Amniotic stem cell (primary cell): ENCODE measurements around the gene FITM1.
A peak's percentile ranks its signal among the peaks of the same experiment; 100 is the strongest.

ENCODE experiments used
- DNase-seq: peaks from one replicate; lab custom pipeline; 2025; lab: John Stamatoyannopoulos, UW

FITM1 gene

GRCh38 chr14:24160850-24161804, 30.7 kb downstream of the FITM1 start, which contains the start of gene IRF9:
TSS of gene IRF9 (plus strand) at chr14:24161265. CDS start at chr14:24162145, 880 bp downstream.
- peak; percentile 92 for DNase-seq

GRCh38 chr14:24162093-24162492, 31.6 kb downstream of the FITM1 start:
- no peak for DNase-seq

- no peak for DNase-seq
Measured at GRCh38 chr14:24164518-24164991, 34.1 kb downstream of the FITM1 start.

GRCh38 chr14:24165785-24166184, 35.3 kb downstream of the FITM1 start:
- DNase-seq: no peak

GRCh38 chr14:24167469-24168114, 37.1 kb downstream of the FITM1 start:
- DNase-seq: no peak

GRCh38 chr14:24171422-24172260, 41.2 kb downstream of the FITM1 start, which contains the start of gene REC8:
TSS of gene REC8 (plus strand) at chr14:24172080. CDS start at chr14:24172553, 473 bp downstream.
- DNase-seq: no peak

- no peak for DNase-seq
Measured at GRCh38 chr14:24172261-24172860, 41.9 kb downstream of the FITM1 start.

GRCh38 chr14:24172871-24173281, 42.4 kb downstream of the FITM1 start:
- no peak for DNase-seq

GRCh38 chr14:24176599-24176998, 46.1 kb downstream of the FITM1 start:
- DNase-seq: no peak

- no peak for DNase-seq
Measured at GRCh38 chr14:24177041-24177825, 46.8 kb downstream of the FITM1 start.

- no peak for DNase-seq
Measured at GRCh38 chr14:24177891-24178290, 47.4 kb downstream of the FITM1 start.

GRCh38 chr14:24178399-24179178, 48.1 kb downstream of the FITM1 start:
- DNase-seq: no peak

GRCh38 chr14:24179294-24179960, 49.0 kb downstream of the FITM1 start:
- DNase-seq: no peak

GRCh38 chr14:24179961-24180796, 49.7 kb downstream of the FITM1 start:
- DNase-seq: peak; percentile 12

- no peak for DNase-seq
Measured at GRCh38 chr14:24181371-24182077, 51.1 kb downstream of the FITM1 start.
